Activated CD4-positive, alpha-beta memory T cell treated with anti-CD3 and anti-CD28 coated beads for 36 hours (primary cell): ENCODE results near the gene TBC1D24. TPM values are rescaled to one million over a fixed set of nuclear protein-coding genes. Genes with fewer than 3 reads are reported as not detected.

Source experiments
- CTCF ChIA-PET: fragments of 350-600 bp; sonication (Branson Sonifier 250); formaldehyde crosslinking; loops from one replicate; lab custom pipeline; 2021; ENCODE audit warnings: antibody characterized with exemption, inconsistent platforms; lab: Charles Lee
- POLR2A ChIA-PET: fragments of 350-600 bp; sonication (Branson Sonifier 250); formaldehyde crosslinking; loops from one replicate; lab custom pipeline; 2021; ENCODE audit warnings: antibody characterized with exemption; lab: Charles Lee
- DNase-seq: peaks from one replicate; pipeline ENCODE4 v3.0.0-alpha.2; 2020
- H3K27ac Mint-ChIP-seq: one replicate; pipeline ENCODE4 v1.8.0; 2021; ENCODE audit warnings: mixed read lengths
- H3K27me3 Mint-ChIP-seq: one replicate; pipeline ENCODE4 v1.8.0; 2021; ENCODE audit warnings: mixed read lengths
- H3K36me3 Mint-ChIP-seq: one replicate; pipeline ENCODE4 v1.8.0; 2021; ENCODE audit warnings: mixed read lengths
- H3K4me1 Mint-ChIP-seq: one replicate; pipeline ENCODE4 v1.8.0; 2021; ENCODE audit warnings: low read depth, mixed read lengths
- H3K4me3 Mint-ChIP-seq: one replicate; pipeline ENCODE4 v1.8.0; 2021; ENCODE audit warnings: mild to moderate bottlenecking, mixed read lengths
- H3K9me3 Mint-ChIP-seq: one replicate; pipeline ENCODE4 v1.8.0; 2021; ENCODE audit warnings: mixed read lengths
- intact Hi-C: fragments of 100-400 bp; cut with micrococcal nuclease; formaldehyde crosslinking; loops from one replicate; pipeline ENCODE4 v1.15.1; 2023
- total RNA-seq, 2 experiments: library from RNA; stranded (reverse); gene quantifications; one replicate each; pipeline ENCODE4 v1.2.3, GENCODE V29; 2021

The TBC1D24 gene
- total RNA-seq, 2 experiments from 2014 or later, result 12.2 to 12.4 TPM

DNA sequence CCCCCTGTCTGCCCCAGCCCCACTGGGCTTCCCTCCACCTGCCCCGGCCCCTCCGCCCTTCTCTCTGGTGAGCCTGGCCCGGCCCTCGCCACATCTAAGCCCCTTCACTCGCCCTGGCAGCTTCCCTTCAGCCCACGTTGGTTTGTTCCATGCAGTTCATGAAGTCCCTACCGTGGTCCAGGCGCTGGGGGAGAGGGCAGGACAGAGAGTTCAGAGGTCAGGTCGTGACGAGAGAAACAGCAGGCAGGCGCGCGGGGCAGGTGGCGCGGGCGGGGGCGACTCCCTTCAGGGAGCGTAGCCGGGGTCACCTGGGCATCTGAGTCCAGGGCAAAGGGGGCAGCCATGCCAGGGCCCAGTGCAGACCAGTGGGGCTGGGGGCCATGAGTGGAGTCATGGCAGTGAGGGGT is 23.9 kb upstream of the TBC1D24 start:
- H3K4me1 Mint-ChIP-seq, result no peaks in the 10 kb centered on the region
- DNase-seq, result no peak
- ChIA-PET POLR2A (no interaction called here), CTCF (no interaction called here)
- H3K27me3 Mint-ChIP-seq, result no peaks in the 10 kb centered on the region
- H3K4me3 Mint-ChIP-seq, result no peak overlapping the region
- H3K27ac Mint-ChIP-seq, result no peak overlapping the region
- no peaks in the 10 kb centered on the region for H3K9me3 Mint-ChIP-seq
- peaks cover 53% of the 10 kb centered on the region for H3K36me3 Mint-ChIP-seq
- intact Hi-C loops, result no loop called here

DNA sequence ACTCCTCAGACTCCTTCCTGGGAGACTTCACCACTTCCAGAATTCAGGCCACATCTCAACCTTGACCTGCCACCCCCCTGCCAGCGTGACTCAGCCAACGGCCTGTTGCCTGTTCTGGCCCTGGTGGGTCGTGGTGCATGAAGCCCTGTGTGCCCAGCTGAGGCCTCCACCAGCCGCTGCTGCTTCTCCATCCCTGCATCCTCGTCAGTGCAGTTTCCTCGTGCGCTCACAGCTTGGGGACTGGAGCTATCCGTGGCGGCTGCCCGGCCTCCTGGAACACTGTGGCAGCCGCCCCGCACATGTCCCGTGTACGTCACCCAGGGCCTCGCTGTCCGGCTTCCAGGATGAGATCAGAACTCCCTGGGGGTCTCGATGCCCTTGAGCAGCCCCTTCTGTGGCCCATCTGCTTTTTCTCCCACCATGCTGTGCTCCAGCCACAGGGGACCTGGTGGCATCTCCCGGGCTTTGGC is 23.0 kb upstream of the TBC1D24 start:
- Mint-ChIP-seq H3K27me3 (no peaks in the 10 kb centered on the region), H3K4me1 (no peaks in the 10 kb centered on the region), H3K27ac (no peak overlapping the region), H3K9me3 (no peaks in the 10 kb centered on the region), H3K36me3 (peaks cover 49% of the 10 kb centered on the region), H3K4me3 (no peak overlapping the region)
- no peak for DNase-seq
- ChIA-PET CTCF (no interaction called here), POLR2A (no interaction called here)
- intact Hi-C loops, result no loop called here

DNA sequence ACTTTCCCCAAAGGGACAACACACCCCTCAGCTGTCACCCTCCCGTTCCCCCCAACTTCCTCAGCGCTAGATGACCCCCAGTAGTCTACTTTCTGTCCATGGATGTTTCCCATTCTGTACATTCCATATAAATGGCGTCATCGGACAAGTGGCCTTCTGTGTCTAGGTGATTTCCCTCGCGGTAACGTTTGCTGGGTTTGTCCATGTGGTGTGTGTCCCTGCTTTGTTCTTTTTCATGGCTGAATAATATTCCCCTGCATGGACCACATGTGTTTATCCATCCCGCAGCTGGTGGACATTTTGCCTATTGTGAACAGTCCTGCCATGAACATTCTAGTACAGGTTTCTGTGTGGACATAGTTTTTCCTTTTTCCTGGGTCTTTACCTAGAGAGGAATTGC is 22.3 kb upstream of the TBC1D24 start:
- CTCF ChIA-PET, result no interaction called here

DNA sequence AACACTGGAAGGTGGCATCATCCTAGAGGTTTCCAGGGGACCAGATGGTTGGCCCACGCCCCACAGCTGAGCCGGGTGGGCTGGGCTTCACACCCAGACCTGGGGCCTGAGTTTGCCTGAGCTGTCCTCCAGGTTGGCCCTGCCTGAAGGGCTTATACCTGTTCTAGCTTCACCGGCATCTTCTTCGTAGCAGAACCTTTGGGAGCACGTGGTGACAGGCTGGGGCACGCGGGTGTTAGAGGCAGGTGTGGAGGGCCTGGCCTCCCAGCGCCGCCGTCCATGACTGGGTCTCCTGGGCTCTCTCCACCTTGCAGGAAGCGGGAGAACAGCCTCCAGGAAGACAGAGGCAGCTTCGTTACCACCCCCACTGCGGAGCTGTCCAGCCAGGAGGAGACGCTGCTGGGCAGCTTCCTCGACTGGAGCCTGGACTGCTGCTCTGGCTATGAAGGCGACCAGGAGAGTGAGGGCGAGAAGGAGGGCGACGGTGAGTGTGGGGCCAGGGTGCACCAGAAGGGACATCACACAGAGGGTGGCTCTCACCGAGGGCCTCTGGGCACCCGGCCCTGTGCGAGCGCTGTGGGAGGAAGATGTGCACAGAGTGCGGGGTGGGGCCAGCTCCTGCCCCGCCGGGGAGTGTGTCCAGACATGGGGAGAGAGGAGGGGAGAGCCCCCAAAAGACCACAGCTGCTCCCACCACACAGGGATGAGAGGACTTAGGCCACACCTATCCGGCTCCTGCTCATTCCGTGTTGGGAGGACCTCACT is 19.7 kb upstream of the TBC1D24 start:
- CTCF ChIA-PET, result interaction anchor here (1.0 kb wide), 1 partner anchor 46 kb away, joined by 3 read pairs; no protein-coding TSS in a partner anchor
- Mint-ChIP-seq H3K4me1 (peaks cover 7% of the 10 kb centered on the region), H3K27ac (no peak overlapping the region), H3K9me3 (no peaks in the 10 kb centered on the region), H3K27me3 (no peaks in the 10 kb centered on the region), H3K4me3 (no peak overlapping the region), H3K36me3 (peaks cover 34% of the 10 kb centered on the region)
- intact Hi-C loops, result no loop called here
- POLR2A ChIA-PET, result interaction anchor here (0.6 kb wide), 2 partner anchors 8 to 1496 kb away, joined by 3 to 4 read pairs; no protein-coding TSS in a partner anchor
- DNase-seq, result no peak

More for the DNA sequence above, 22.3 kb upstream of the TBC1D24 start:
- DNase-seq, result no peak
- intact Hi-C loops, result no loop called here
- Mint-ChIP-seq H3K27me3 (no peaks in the 10 kb centered on the region), H3K36me3 (peaks cover 49% of the 10 kb centered on the region), H3K9me3 (no peaks in the 10 kb centered on the region), H3K27ac (no peak overlapping the region), H3K4me1 (no peaks in the 10 kb centered on the region), H3K4me3 (no peak overlapping the region)
- POLR2A ChIA-PET, result no interaction called here

DNA sequence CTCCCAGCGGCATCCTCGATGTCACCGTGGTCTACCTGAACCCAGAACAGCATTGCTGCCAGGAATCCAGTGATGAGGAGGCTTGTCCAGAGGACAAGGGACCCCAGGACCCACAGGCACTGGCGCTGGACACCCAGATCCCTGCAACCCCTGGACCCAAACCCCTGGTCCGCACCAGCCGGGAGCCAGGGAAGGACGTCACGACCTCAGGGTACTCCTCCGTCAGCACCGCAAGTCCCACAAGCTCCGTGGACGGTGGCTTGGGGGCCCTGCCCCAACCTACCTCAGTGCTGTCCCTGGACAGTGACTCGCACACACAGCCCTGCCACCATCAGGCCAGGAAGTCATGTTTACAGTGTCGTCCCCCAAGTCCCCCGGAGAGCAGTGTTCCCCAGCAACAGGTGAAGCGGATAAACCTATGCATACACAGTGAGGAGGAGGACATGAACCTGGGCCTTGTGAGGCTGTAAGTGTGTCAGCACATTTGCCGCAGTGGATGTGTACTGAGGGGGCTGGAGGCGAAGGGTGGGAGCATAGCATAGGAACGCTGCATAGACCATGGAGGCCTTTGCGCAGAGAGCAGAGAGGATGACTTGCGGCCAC is 18.3 kb upstream of the TBC1D24 start:
- POLR2A ChIA-PET, result no interaction called here
- CTCF ChIA-PET, result no interaction called here
- H3K4me3 Mint-ChIP-seq, result no peak overlapping the region
- H3K27ac Mint-ChIP-seq, result peak overlapping the region; percentile 52
- peaks cover 34% of the 10 kb centered on the region for H3K36me3 Mint-ChIP-seq
- peaks cover 7% of the 10 kb centered on the region for H3K4me1 Mint-ChIP-seq
- H3K9me3 Mint-ChIP-seq, result no peaks in the 10 kb centered on the region
- DNase-seq, result no peak
- intact Hi-C loops, result no loop called here
- no peaks in the 10 kb centered on the region for H3K27me3 Mint-ChIP-seq

DNA sequence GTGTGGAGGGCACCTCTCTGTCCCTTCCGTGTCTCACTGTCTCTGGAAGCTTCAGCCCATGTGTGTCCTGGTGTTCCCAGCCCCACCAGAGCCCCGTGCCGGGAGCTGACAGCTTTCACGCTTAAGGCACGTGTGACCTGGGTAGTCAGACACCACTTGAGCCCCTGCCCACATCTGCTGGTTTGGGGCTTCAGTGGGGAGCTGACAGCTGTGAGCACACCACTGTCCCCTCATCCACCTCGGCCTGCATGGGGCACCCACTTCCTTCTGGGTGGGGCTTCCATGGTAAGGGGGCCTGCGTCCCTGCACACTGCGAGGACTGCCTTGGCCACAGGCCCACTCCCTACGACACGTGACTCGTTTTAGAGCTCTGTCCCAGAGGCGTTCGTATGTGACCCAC is 17.7 kb upstream of the TBC1D24 start:
- Mint-ChIP-seq H3K4me3 (no peak overlapping the region), H3K4me1 (peaks cover 7% of the 10 kb centered on the region), H3K9me3 (no peaks in the 10 kb centered on the region), H3K27ac (no peak overlapping the region), H3K36me3 (peaks cover 32% of the 10 kb centered on the region), H3K27me3 (no peaks in the 10 kb centered on the region)
- ChIA-PET POLR2A (no interaction called here), CTCF (no interaction called here)
- no peak for DNase-seq
- intact Hi-C loops, result no loop called here

DNA sequence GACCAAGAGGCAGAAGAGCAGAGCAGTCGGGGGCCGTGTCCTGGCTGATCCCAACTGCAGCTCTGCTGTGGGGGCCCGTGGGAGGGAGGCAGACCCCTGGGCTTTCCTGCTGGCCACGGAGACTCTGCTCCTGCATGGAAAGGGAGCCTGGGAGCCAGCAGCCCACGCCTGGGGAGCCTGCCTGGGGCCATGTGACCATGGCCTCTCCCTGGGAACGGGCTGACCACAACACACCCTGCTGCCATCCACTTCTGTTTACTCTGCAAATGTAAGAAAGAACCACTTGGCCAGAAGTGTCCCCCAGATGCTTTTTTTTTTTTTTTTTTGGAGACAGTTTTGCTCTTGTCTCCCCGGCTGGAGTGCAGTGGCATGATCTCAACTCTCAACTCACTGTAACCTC is 17.0 kb upstream of the TBC1D24 start:
- Mint-ChIP-seq H3K9me3 (no peaks in the 10 kb centered on the region), H3K4me1 (peaks cover 7% of the 10 kb centered on the region), H3K27me3 (no peaks in the 10 kb centered on the region), H3K36me3 (peaks cover 25% of the 10 kb centered on the region), H3K27ac (no peak overlapping the region), H3K4me3 (no peak overlapping the region)
- no peak for DNase-seq
- intact Hi-C loops, result no loop called here
- ChIA-PET CTCF (no interaction called here), POLR2A (no interaction called here)

DNA sequence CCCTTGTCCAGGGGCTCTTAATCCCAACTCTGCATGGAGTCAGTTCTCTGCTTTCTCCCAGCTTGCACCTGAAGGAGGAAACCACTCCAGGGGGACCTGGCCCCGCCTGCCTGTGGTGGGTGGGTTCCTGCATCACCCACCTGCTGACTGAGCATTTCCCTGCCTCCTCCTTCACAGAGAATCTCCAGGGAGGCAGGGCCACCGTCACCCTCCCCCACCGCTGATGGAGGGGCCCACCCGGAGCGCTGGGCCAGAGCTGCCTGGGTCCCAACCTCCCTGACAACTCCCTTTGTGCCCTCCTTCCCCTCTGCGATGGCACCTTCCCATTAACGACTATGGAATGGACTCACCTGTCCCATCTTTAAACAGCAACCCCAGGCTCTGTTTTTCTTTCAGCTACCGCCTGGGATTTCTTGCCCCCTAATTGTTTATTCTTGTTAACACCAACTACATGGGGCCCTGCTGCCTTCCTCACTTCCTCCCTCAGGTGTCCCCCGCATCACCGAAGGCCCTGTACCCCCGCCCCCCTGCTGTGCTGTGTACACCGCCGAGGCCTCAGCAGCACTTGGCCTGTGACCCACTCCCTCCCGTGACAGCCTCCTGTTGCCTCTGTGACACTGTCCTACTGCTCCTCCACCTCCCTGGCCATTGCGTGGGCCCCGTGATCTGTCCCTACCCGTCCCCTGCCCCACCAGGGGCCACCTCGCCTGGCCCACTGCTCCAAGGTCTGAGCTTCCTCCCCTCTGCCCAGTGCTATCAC is 15.9 kb upstream of the TBC1D24 start:
- ChIA-PET CTCF (interaction anchor here (0.7 to 1.8 kb wide), 5 partner anchors 31 to 264 kb away, joined by 3 to 10 read pairs (median 3); partner anchors contain the start of gene ABCA3), POLR2A (interaction anchor here (1.1 to 1.7 kb wide), 6 partner anchors 11 to 207 kb away, joined by 3 to 6 read pairs (median 4); partner anchors contain the start of genes CCNF, ECI1 and TBC1D24)
- Mint-ChIP-seq H3K36me3 (peaks cover 18% of the 10 kb centered on the region), H3K4me1 (peaks cover 7% of the 10 kb centered on the region), H3K27ac (peak overlapping the region; percentile 64), H3K4me3 (peak overlapping the region; percentile 77), H3K27me3 (no peaks in the 10 kb centered on the region), H3K9me3 (no peaks in the 10 kb centered on the region)
- no peak for DNase-seq
- intact Hi-C loops, result no loop called here

DNA sequence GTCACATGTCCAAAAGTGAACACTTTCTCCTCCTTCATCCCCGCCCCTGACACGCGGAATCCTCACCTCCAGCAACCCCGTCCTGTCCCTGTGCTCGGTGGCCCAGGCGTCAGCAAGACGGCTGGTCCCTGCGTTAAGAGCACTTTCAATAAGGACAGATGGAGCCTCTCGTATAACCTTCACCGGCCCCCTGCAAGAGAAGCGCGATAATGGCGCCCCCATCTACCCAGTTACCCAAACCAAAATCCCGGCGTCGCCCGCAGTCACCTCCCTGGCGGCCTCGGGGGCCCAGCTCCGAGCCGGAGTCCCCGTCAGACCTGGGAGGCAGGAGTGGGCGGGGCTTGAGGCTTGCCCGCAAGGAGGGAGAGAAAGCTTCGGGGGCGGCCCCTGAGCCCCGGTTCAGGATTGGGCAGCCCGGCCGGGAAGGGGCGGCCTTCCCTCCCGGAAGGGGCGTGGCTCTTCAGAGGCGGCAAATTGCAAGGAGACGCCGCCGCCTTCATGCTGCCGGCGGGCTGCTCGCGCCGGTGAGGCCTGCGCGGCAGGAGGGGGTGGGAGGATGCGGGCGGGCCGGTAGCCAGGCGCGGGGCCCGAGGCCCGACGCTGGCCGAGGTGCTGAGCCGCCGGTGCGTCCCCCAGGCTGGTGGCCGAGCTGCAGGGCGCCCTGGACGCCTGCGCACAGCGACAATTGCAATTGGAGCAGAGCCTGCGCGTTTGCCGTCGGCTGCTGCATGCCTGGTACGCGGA is 15.1 kb upstream of the TBC1D24 start, which contains the start of gene TEDC2:
Gene TEDC2, plus strand, starts transcription at position 463 of the 744 bp plus-strand sequence. Its CDS starts 36 bp downstream, at position 499.
- H3K27me3 Mint-ChIP-seq, result no peaks in the 10 kb centered on the region
- CTCF ChIA-PET, result interaction anchor here (0.7 to 1.8 kb wide), 9 partner anchors 9 to 437 kb away, joined by 3 to 10 read pairs (median 3); partner anchors contain the start of genes ABCA3 and TBC1D24

DNA sequence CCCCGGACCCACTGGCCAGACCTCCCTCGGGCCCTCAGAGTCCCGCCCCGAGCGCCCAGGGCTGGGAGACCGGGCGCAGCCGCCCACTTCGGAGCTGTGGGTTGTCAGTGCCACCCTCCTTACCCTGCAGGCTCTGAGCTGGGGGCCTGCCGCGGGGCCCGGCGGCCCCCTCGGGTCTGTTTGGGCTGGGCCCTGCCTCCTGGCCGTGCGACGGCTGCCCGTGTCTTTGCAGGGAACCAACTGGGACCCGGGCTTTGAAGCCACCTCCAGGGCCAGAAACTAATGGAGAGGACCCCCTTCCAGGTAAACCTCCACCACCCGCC is 14.6 kb upstream of the TBC1D24 start:
- no peaks in the 10 kb centered on the region for H3K9me3 Mint-ChIP-seq
- H3K36me3 Mint-ChIP-seq, result peaks cover 14% of the 10 kb centered on the region
- intact Hi-C loops, result no loop called here
- H3K4me1 Mint-ChIP-seq, result peaks cover 7% of the 10 kb centered on the region
- POLR2A ChIA-PET, result interaction anchor here (1.0 to 1.7 kb wide), 8 partner anchors 9 to 209 kb away, joined by 3 to 6 read pairs (median 4); partner anchors contain the start of genes CCNF, ECI1 and TBC1D24
- no peak overlapping the region for H3K27ac Mint-ChIP-seq
- peak overlapping the region; percentile 65 for H3K4me3 Mint-ChIP-seq
- DNase-seq, result no peak
- no peaks in the 10 kb centered on the region for H3K27me3 Mint-ChIP-seq
- CTCF ChIA-PET, result interaction anchor here (0.9 to 1.8 kb wide), 7 partner anchors 9 to 438 kb away, joined by 3 to 10 read pairs (median 3); partner anchors contain the start of gene TBC1D24

More for the DNA sequence above, 15.1 kb upstream of the TBC1D24 start, which contains the start of gene TEDC2:
- H3K4me1 Mint-ChIP-seq, result peaks cover 7% of the 10 kb centered on the region
- POLR2A ChIA-PET, result interaction anchor here (1.0 to 1.7 kb wide), 7 partner anchors 10 to 208 kb away, joined by 3 to 6 read pairs (median 4); partner anchors contain the start of genes CCNF, ECI1 and TBC1D24
- H3K27ac Mint-ChIP-seq, result peak within 1 kb of the TSS; percentile 64
- H3K36me3 Mint-ChIP-seq, result peaks cover 18% of the 10 kb centered on the region
- peak within 1 kb of the TSS; percentile 77 for H3K4me3 Mint-ChIP-seq
- no peaks in the 10 kb centered on the region for H3K9me3 Mint-ChIP-seq
- peak; percentile 98 for DNase-seq
- intact Hi-C loops, result no loop called here

DNA sequence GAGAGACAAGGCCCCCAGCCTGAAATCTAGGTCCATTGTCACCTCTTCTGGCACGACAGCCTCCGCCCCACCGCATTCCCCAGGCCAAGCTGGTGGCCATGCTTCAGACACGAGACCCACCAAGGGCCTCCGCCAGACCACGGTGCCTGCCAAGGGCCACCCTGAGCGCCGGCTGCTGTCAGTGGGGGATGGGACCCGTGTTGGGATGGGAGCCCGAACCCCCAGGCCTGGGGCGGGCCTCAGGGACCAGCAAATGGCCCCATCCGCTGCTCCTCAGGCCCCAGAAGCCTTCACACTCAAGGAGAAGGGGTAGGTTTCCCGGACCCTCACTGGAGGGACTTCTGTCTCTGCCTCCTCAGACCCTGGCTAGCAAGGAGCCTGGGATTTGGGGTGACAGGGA is 14.0 kb upstream of the TBC1D24 start:
- H3K9me3 Mint-ChIP-seq, result no peaks in the 10 kb centered on the region
- peak overlapping the region; percentile 65 for H3K4me3 Mint-ChIP-seq
- intact Hi-C loops, result no loop called here
- H3K27me3 Mint-ChIP-seq, result no peaks in the 10 kb centered on the region
- peaks cover 7% of the 10 kb centered on the region for H3K4me1 Mint-ChIP-seq
- POLR2A ChIA-PET, result interaction anchor here (1.4 to 1.5 kb wide), 3 partner anchors 14 to 25 kb away, joined by 3 read pairs; partner anchors contain the start of gene TBC1D24
- CTCF ChIA-PET, result interaction anchor here (0.9 to 1.2 kb wide), 4 partner anchors 8 to 438 kb away, joined by 3 to 5 read pairs (median 3); partner anchors contain the start of gene TBC1D24
- peaks cover 12% of the 10 kb centered on the region for H3K36me3 Mint-ChIP-seq
- no peak for DNase-seq
- H3K27ac Mint-ChIP-seq, result no peak overlapping the region
